ENCODE data around the gene STAMBPL1. TPM values are rescaled to one million over a fixed set of nuclear protein-coding genes. Genes with fewer than 3 reads are reported as not detected.

STAMBPL1 gene
- total RNA-seq, 1 donor from 2014 or later: 8.4 TPM

- Mint-ChIP-seq H3K4me1 (ENCODE audit: unreplicated experiment) (peaks cover 39% of the 10 kb centered on the region), H3K27me3 (no peaks in the 10 kb centered on the region), H3K27ac (no peak overlapping the region), H3K9me3 (no peaks in the 10 kb centered on the region), H3K36me3 (peaks cover 8% of the 10 kb centered on the region), H3K4me3 (no peak overlapping the region)
- DNase-seq (ENCODE audit: extremely low spot score, unreplicated experiment): no peak
- TF ChIP-seq, protein P1, sequence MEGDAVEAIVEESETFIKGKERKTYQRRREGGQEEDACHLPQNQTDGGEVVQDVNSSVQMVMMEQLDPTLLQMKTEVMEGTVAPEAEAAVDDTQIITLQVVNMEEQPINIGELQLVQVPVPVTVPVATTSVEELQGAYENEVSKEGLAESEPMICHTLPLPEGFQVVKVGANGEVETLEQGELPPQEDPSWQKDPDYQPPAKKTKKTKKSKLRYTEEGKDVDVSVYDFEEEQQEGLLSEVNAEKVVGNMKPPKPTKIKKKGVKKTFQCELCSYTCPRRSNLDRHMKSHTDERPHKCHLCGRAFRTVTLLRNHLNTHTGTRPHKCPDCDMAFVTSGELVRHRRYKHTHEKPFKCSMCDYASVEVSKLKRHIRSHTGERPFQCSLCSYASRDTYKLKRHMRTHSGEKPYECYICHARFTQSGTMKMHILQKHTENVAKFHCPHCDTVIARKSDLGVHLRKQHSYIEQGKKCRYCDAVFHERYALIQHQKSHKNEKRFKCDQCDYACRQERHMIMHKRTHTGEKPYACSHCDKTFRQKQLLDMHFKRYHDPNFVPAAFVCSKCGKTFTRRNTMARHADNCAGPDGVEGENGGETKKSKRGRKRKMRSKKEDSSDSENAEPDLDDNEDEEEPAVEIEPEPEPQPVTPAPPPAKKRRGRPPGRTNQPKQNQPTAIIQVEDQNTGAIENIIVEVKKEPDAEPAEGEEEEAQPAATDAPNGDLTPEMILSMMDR (conservative IDR thresholded peaks at IDR 0.05): no peak
Observed at GRCh38 chr10:88901206-88901983, 21.4 kb downstream of the STAMBPL1 start.

DNA sequence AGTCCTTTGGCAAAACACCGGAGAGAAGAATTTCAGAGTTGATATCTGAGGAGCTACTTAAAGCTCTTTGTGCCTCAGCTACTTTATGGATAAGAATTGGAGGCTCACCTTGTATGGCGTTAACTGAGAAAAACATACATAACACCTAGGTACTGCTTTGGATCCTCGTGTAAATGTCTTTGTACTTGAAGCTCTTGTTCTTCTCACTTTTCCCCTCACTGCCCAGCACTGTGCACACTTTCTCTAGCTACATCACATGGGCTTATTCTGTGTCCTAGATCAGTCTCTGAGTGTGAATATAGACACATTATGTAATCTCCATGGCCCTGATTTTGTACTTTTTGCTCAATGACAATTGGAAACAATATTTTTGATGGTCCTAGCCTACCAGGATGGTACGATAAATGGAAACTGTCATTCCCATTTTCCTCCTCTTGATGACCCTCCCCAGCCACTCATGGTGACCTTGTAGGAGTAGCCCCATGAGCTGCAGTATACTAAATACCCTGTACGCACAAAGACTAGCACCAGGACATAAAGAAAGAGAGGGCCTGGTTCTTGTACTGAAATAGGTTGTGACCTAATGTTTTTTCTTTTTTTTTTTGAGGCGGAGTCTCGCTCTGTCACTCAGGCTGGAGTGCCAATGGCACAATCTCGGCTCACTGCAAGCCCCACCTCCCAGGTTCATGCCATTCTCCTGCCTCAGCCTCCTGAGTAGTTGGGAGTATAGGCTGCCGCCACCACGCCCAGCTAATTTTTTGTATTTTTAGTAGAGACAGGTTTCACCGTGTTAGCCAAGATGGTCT is 22.1 kb downstream of the STAMBPL1 start:
- DNase-seq (ENCODE audit: extremely low spot score, unreplicated experiment): no peak
- no peaks in the 10 kb centered on the region for H3K27me3 Mint-ChIP-seq
- H3K36me3 Mint-ChIP-seq: peaks cover 13% of the 10 kb centered on the region
- TF ChIP-seq, protein P1 (conservative IDR thresholded peaks at IDR 0.05): no peak
- H3K4me1 Mint-ChIP-seq (ENCODE audit: unreplicated experiment): peaks cover 36% of the 10 kb centered on the region
- no peak overlapping the region for H3K27ac Mint-ChIP-seq
- no peak overlapping the region for H3K4me3 Mint-ChIP-seq
- H3K9me3 Mint-ChIP-seq: no peaks in the 10 kb centered on the region

DNA sequence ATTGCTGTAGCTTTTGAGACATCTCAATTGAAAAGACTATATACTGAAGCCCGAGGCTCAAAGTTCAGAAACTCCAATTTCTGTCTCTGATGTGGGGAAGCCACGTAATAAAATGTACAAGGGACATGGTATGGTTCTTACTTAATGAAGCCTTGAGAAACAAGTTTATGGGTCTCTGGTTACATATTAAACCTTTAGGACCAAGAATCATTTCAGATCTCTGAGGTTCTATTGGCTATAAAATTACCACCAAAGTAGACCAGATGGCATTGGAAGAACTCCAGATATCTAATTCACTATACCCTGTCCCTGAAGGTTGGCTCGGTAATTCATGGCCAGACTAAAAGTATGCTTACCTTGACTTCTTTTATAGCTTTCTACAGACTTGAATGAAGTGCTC is 23.7 kb downstream of the STAMBPL1 start:
- TF ChIP-seq, protein P1 (conservative IDR thresholded peaks at IDR 0.05): no peak
- Mint-ChIP-seq H3K36me3 (peaks cover 13% of the 10 kb centered on the region), H3K27ac (no peak overlapping the region), H3K4me3 (no peak overlapping the region), H3K9me3 (no peaks in the 10 kb centered on the region), H3K27me3 (no peaks in the 10 kb centered on the region), H3K4me1 (ENCODE audit: unreplicated experiment) (peaks cover 23% of the 10 kb centered on the region)
- no peak for DNase-seq (ENCODE audit: extremely low spot score, unreplicated experiment)

DNA sequence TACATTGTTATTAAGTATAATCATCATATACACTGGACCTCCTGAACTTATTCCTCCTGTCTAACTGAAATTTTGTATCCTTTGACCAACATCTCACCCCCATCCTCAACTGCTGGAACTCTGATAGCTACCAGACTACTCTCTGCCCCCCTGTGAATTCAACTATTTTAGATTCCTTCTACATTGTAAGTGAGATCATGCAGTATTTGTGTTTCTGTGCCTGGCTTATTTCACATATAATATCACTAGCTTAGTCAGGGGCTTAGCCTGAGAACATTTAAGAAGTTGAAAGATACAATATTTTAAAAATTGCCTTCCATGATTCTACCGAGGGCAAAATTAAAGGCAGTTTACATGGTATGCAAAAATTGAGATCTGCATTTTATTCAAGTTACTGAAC is 26.9 kb downstream of the STAMBPL1 start:
- DNase-seq (ENCODE audit: extremely low spot score, unreplicated experiment): no peak

GRCh38 chr10:88908194-88908593 is 28.1 kb downstream of the STAMBPL1 start:
- TF ChIP-seq, protein P1 (conservative IDR thresholded peaks at IDR 0.05): no peak
- Mint-ChIP-seq H3K27me3 (no peaks in the 10 kb centered on the region), H3K27ac (no peak overlapping the region), H3K4me3 (no peak overlapping the region), H3K4me1 (ENCODE audit: unreplicated experiment) (peaks cover 30% of the 10 kb centered on the region), H3K36me3 (peaks cover 10% of the 10 kb centered on the region), H3K9me3 (no peaks in the 10 kb centered on the region)
- no peak for DNase-seq (ENCODE audit: extremely low spot score, unreplicated experiment)

More for the DNA sequence above, 26.9 kb downstream of the STAMBPL1 start:
- H3K27me3 Mint-ChIP-seq: no peaks in the 10 kb centered on the region
- peaks cover 22% of the 10 kb centered on the region for H3K4me1 Mint-ChIP-seq (ENCODE audit: unreplicated experiment)
- H3K9me3 Mint-ChIP-seq: no peaks in the 10 kb centered on the region
- no peak overlapping the region for H3K4me3 Mint-ChIP-seq
- H3K36me3 Mint-ChIP-seq: peaks cover 14% of the 10 kb centered on the region
- no peak overlapping the region for H3K27ac Mint-ChIP-seq
- TF ChIP-seq, protein P1 (conservative IDR thresholded peaks at IDR 0.05): no peak

Measured in type B pancreatic cell (in vitro differentiated cells).